BLaER1 treated with 17β-estradiol and CSF1 and Interleukin-3, amounts not matched to agents 10 nM and 100 nM (cell line): Measurements from ENCODE around the gene TBXA2R.
A peak's percentile ranks its signal among the peaks of the same experiment; 100 is the strongest.

Experiments
- H3K27ac ChIP-seq, 11 experiments: shearing (Covaris generic); formaldehyde crosslinking; 2 replicates each; pipeline ENCODE4 v1.8.1; 2022
- H3K27me3 ChIP-seq, 11 experiments: shearing (Covaris generic); formaldehyde crosslinking; 2 replicates each; pipeline ENCODE4 v1.8.1; 2022
- H3K36me3 ChIP-seq, 11 experiments: shearing (Covaris generic); formaldehyde crosslinking; 2 replicates each; pipeline ENCODE4 v1.8.1; 2022
- H3K4me1 ChIP-seq, 10 experiments: shearing (Covaris generic); formaldehyde crosslinking; 2 replicates each; pipeline ENCODE4 v1.8.1; 2022
- H3K4me2 ChIP-seq, 11 experiments: shearing (Covaris generic); formaldehyde crosslinking; 2 replicates each; pipeline ENCODE4 v1.8.1; 2022
- H3K4me3 ChIP-seq, 10 experiments: shearing (Covaris generic); formaldehyde crosslinking; 2 replicates each; pipeline ENCODE4 v1.8.1; 2022
- H3K9ac ChIP-seq, 11 experiments: shearing (Covaris generic); formaldehyde crosslinking; 2 replicates each; pipeline ENCODE4 v1.8.1; 2022
- H3K9me3 ChIP-seq, 11 experiments: shearing (Covaris generic); formaldehyde crosslinking; replicated peaks in 1 of 11; 2 replicates each; pipeline ENCODE4 v1.8.1; 2022
- H4K20me1 ChIP-seq, 11 experiments: shearing (Covaris generic); formaldehyde crosslinking; 2 replicates each; pipeline ENCODE4 v1.8.1; 2022
- Cebpa-rat ChIP-seq, 11 experiments: shearing (Covaris generic); IDR thresholded peaks; 2 replicates each; pipeline ENCODE4 v1.8.1; 2022

Gene TBXA2R

GRCh38 chr19:3642987-3643673, 36.5 kb upstream of the TBXA2R start:
- Histone ChIP-seq H3K9me3 (no peaks in the 10 kb centered on the region), H3K9ac (no peak overlapping the region; a peak in 1 of 22 replicates), H3K27me3 (no peaks in the 10 kb centered on the region), H3K27ac (no peak overlapping the region), H3K4me1 (peaks cover 0 to 14% (median 0%) of the 10 kb centered on the region in 10 experiments; a peak in 6 of 20 replicates), H4K20me1 (peaks cover 0 to 79% (median 4%) of the 10 kb centered on the region in 11 experiments; a peak in 11 of 22 replicates), H3K4me3 (no peak overlapping the region), H3K36me3 (peaks cover 23 to 98% (median 76%) of the 10 kb centered on the region in 11 experiments), H3K4me2 (no peak overlapping the region)
- no peak for TF ChIP-seq Cebpa-rat (IDR thresholded peaks at IDR 0.05)

- no peaks in the 10 kb centered on the region for H3K9me3 ChIP-seq
- H3K27me3 ChIP-seq = no peaks in the 10 kb centered on the region
- no peak overlapping the region for H3K4me2 ChIP-seq
- H3K4me3 ChIP-seq = no peak overlapping the region
- H4K20me1 ChIP-seq = peaks cover 0 to 76% (median 7%) of the 10 kb centered on the region in 11 experiments; a peak in 11 of 22 replicates
- peak overlapping the region in 2 of 11 experiments; percentile 2 to 9; a peak in 1 of 22 replicates for H3K9ac ChIP-seq
- no peak for TF ChIP-seq Cebpa-rat (IDR thresholded peaks at IDR 0.05)
- peaks cover 0 to 14% (median 0%) of the 10 kb centered on the region in 10 experiments; a peak in 6 of 20 replicates for H3K4me1 ChIP-seq
- peaks cover 23 to 95% (median 80%) of the 10 kb centered on the region in 11 experiments for H3K36me3 ChIP-seq
- no peak overlapping the region for H3K27ac ChIP-seq
Measured at GRCh38 chr19:3642296-3642695, 35.6 kb upstream of the TBXA2R start.

GRCh38 chr19:3641515-3642269, 35.0 kb upstream of the TBXA2R start:
- no peak overlapping the region for H3K4me3 ChIP-seq
- peaks cover 0 to 76% (median 7%) of the 10 kb centered on the region in 11 experiments; a peak in 11 of 22 replicates for H4K20me1 ChIP-seq
- no peak overlapping the region for H3K27ac ChIP-seq
- H3K4me1 ChIP-seq = peaks cover 0 to 20% (median 0%) of the 10 kb centered on the region in 10 experiments; a peak in 6 of 20 replicates
- peaks cover 23 to 95% (median 81%) of the 10 kb centered on the region in 11 experiments for H3K36me3 ChIP-seq
- no peaks in the 10 kb centered on the region for H3K27me3 ChIP-seq
- no peak for TF ChIP-seq Cebpa-rat (IDR thresholded peaks at IDR 0.05)
- H3K4me2 ChIP-seq = no peak overlapping the region
- H3K9me3 ChIP-seq = no peaks in the 10 kb centered on the region
- H3K9ac ChIP-seq = 0 out of 22 replicates have a peak overlapping the region, but pooled peaks of 2 of the 11 experiments have one; percentile 2 to 9

GRCh38 chr19:3639479-3639878, 32.8 kb upstream of the TBXA2R start:
- H3K4me1 ChIP-seq = peaks cover 0 to 27% (median 0%) of the 10 kb centered on the region in 10 experiments; a peak in 6 of 20 replicates
- H3K27ac ChIP-seq = no peak overlapping the region
- no peak overlapping the region for H3K9ac ChIP-seq
- no peaks in the 10 kb centered on the region for H3K9me3 ChIP-seq
- H3K4me3 ChIP-seq = no peak overlapping the region
- H3K4me2 ChIP-seq = no peak overlapping the region
- peaks cover 17 to 91% (median 67%) of the 10 kb centered on the region in 11 experiments for H3K36me3 ChIP-seq
- TF ChIP-seq Cebpa-rat (IDR thresholded peaks at IDR 0.05) = no peak
- peaks cover 0 to 73% (median 7%) of the 10 kb centered on the region in 11 experiments; a peak in 9 of 22 replicates for H4K20me1 ChIP-seq
- no peaks in the 10 kb centered on the region for H3K27me3 ChIP-seq

- TF ChIP-seq Cebpa-rat (IDR thresholded peaks at IDR 0.05) = no peak
- Histone ChIP-seq H4K20me1 (peaks cover 0 to 69% (median 7%) of the 10 kb centered on the region in 11 experiments; a peak in 8 of 22 replicates), H3K36me3 (peaks cover 17 to 86% (median 59%) of the 10 kb centered on the region in 11 experiments), H3K9me3 (no peaks in the 10 kb centered on the region), H3K27me3 (no peaks in the 10 kb centered on the region), H3K27ac (no peak overlapping the region), H3K4me2 (no peak overlapping the region), H3K9ac (no peak overlapping the region; a peak in 1 of 22 replicates), H3K4me1 (peaks cover 0 to 27% (median 0%) of the 10 kb centered on the region in 10 experiments; a peak in 6 of 20 replicates), H3K4me3 (no peak overlapping the region)
Measured at GRCh38 chr19:3638208-3639193, 31.8 kb upstream of the TBXA2R start.

GRCh38 chr19:3637621-3638020, 30.9 kb upstream of the TBXA2R start:
- Histone ChIP-seq H3K4me3 (no peak overlapping the region), H3K36me3 (peaks cover 17 to 88% (median 62%) of the 10 kb centered on the region in 11 experiments), H3K9ac (no peak overlapping the region; a peak in 1 of 22 replicates), H3K4me2 (no peak overlapping the region), H3K27me3 (no peaks in the 10 kb centered on the region), H4K20me1 (peaks cover 0 to 69% (median 7%) of the 10 kb centered on the region in 11 experiments; a peak in 8 of 22 replicates), H3K4me1 (peaks cover 0 to 25% (median 0%) of the 10 kb centered on the region in 10 experiments; a peak in 6 of 20 replicates), H3K9me3 (no peaks in the 10 kb centered on the region), H3K27ac (no peak overlapping the region)
- TF ChIP-seq Cebpa-rat (IDR thresholded peaks at IDR 0.05) = no peak

- TF ChIP-seq Cebpa-rat (IDR thresholded peaks at IDR 0.05) = no peak
Measured at GRCh38 chr19:3636962-3637361, 30.3 kb upstream of the TBXA2R start.

GRCh38 chr19:3636506-3636905, 29.8 kb upstream of the TBXA2R start:
- Histone ChIP-seq H3K4me2 (no peak overlapping the region), H3K36me3 (peaks cover 28 to 88% (median 62%) of the 10 kb centered on the region in 11 experiments), H3K27ac (no peak overlapping the region), H3K27me3 (no peaks in the 10 kb centered on the region), H3K4me1 (peaks cover 0 to 15% (median 0%) of the 10 kb centered on the region in 10 experiments; a peak in 3 of 20 replicates), H4K20me1 (peaks cover 0 to 71% (median 0%) of the 10 kb centered on the region in 11 experiments; a peak in 7 of 22 replicates), H3K9ac (0 out of 22 replicates have a peak overlapping the region, but pooled peaks of 1 of the 11 experiments have one; percentile 22), H3K4me3 (no peak overlapping the region), H3K9me3 (no peaks in the 10 kb centered on the region)
- TF ChIP-seq Cebpa-rat (IDR thresholded peaks at IDR 0.05) = no peak

More at GRCh38 chr19:3636962-3637361, 30.3 kb upstream of the TBXA2R start:
- H3K4me3 ChIP-seq = no peak overlapping the region
- H4K20me1 ChIP-seq = peaks cover 0 to 71% (median 5%) of the 10 kb centered on the region in 11 experiments; a peak in 7 of 22 replicates
- H3K36me3 ChIP-seq = peaks cover 24 to 88% (median 62%) of the 10 kb centered on the region in 11 experiments
- H3K4me2 ChIP-seq = no peak overlapping the region
- no peaks in the 10 kb centered on the region for H3K27me3 ChIP-seq
- no peaks in the 10 kb centered on the region for H3K9me3 ChIP-seq
- H3K4me1 ChIP-seq = peaks cover 0 to 18% (median 0%) of the 10 kb centered on the region in 10 experiments; a peak in 5 of 20 replicates
- no peak overlapping the region for H3K27ac ChIP-seq
- H3K9ac ChIP-seq = no peak overlapping the region
